SK-N-SH (cell line): ENCODE data around the gene KBTBD13. TPM values are rescaled to one million over a fixed set of nuclear protein-coding genes. Genes with fewer than 3 reads are reported as not detected.

Experiments used
- CTCF ChIA-PET: fragments of 300-600, 350-600 bp; formaldehyde crosslinking; extraction: SDS; loops from one replicate; lab custom pipeline; 2021; lab: Yijun Ruan, JAX
- POLR2A ChIA-PET: fragments of 350-600 bp; sonication (Branson Sonifier 250); formaldehyde crosslinking; extraction: SDS; loops from one replicate; lab custom pipeline; 2020; ENCODE audit warnings: antibody characterized with exemption, inconsistent platforms; lab: Yijun Ruan, JAX
- DNase-seq: peaks from one replicate; pipeline ENCODE4 v3.0.0; 2012
- H2AFZ ChIP-seq: fragments of 200-600 bp; sonication (generic); 2 replicates; pipeline ENCODE4 v1.8.1; 2016; ENCODE audit warnings: antibody characterized with exemption, mild to moderate bottlenecking, low read depth
- H3F3A ChIP-seq: fragments of 200-600 bp; sonication (generic); replicated peaks from 2 replicates; pipeline ENCODE3; 2016; ENCODE audit warnings: antibody characterized with exemption, mild to moderate bottlenecking; ENCODE audit not compliant: insufficient read depth
- H3K27ac ChIP-seq, 2 experiments: fragments of 200-500 bp in 1 of 2; fragments of 200-600 bp in 1 of 2; sonication (Bioruptor generic) in 1 of 2; sonication (generic), shearing (Covaris generic) in 1 of 2; 2 replicates each; pipeline versions ENCODE4 v1.5.1 to v1.6.1; 2014 to 2016; ENCODE audit warnings: low read depth in 2 of 2, inconsistent platforms in 1 of 2, low read length in 1 of 2, mild to moderate bottlenecking in 1 of 2, mixed read lengths in 1 of 2
- H3K27me3 ChIP-seq: fragments of 200-600 bp; sonication (generic), shearing (Covaris generic); 2 replicates; pipeline ENCODE4 v1.6.1; 2016; ENCODE audit warnings: mixed run types; ENCODE audit not compliant: insufficient read depth
- H3K36me3 ChIP-seq, 2 experiments: fragments of 200-500 bp in 1 of 2; fragments of 200-600 bp in 1 of 2; sonication (Bioruptor generic) in 1 of 2; sonication (generic) in 1 of 2; replicated peaks in 1 of 2; 2 replicates each; pipeline versions ENCODE3 to v1.5.1; 2014 to 2016; ENCODE audit warnings: low read length in 1 of 2, mild to moderate bottlenecking in 1 of 2; ENCODE audit not compliant: insufficient read depth in 2 of 2, control insufficient read depth in 1 of 2
- H3K4me1 ChIP-seq, 2 experiments: fragments of 200-500 bp in 1 of 2; fragments of 200-600 bp in 1 of 2; sonication (Bioruptor generic) in 1 of 2; sonication (generic), shearing (Covaris generic) in 1 of 2; 2 replicates each; pipeline versions ENCODE4 v1.5.1 to v1.6.1; 2014 to 2016; ENCODE audit warnings: low read depth in 1 of 2, low read length in 1 of 2, mixed run types in 1 of 2; ENCODE audit not compliant: insufficient read depth in 2 of 2, control insufficient read depth in 1 of 2
- H3K4me2 ChIP-seq: fragments of 200-600 bp; sonication (generic), shearing (Covaris generic); 2 replicates; pipeline ENCODE4 v1.6.1; 2017; ENCODE audit warnings: mixed run types
- H3K4me3 ChIP-seq, 2 experiments: fragments of 200-500 bp in 1 of 2; fragments of 200-600 bp in 1 of 2; sonication (Bioruptor generic) in 1 of 2; sonication (generic), shearing (Covaris generic) in 1 of 2; 2 replicates each; pipeline versions ENCODE4 v1.5.1 to v1.8.1; 2014 to 2016; ENCODE audit warnings: low read depth in 2 of 2, inconsistent platforms in 1 of 2, low read length in 1 of 2, mild to moderate bottlenecking in 1 of 2, mixed read lengths in 1 of 2, moderate library complexity in 1 of 2
- H3K79me2 ChIP-seq: fragments of 200-600 bp; sonication (generic); 2 replicates; pipeline ENCODE4 v1.8.1; 2017; ENCODE audit warnings: mild to moderate bottlenecking; ENCODE audit not compliant: insufficient read depth
- H3K9ac ChIP-seq: fragments of 200-600 bp; sonication (generic); 2 replicates; pipeline ENCODE4 v1.6.1; 2017; ENCODE audit warnings: mixed run types
- H3K9me2 ChIP-seq: fragments of 200-600 bp; sonication (generic); 2 replicates; pipeline ENCODE4 v1.6.1; 2017; ENCODE audit warnings: mixed run types
- H3K9me3 ChIP-seq: fragments of 200-600 bp; sonication (generic); 2 replicates; pipeline ENCODE4 v1.6.1; 2017; ENCODE audit warnings: mixed run types, mild to moderate bottlenecking, moderate library complexity
- H4K20me1 ChIP-seq: fragments of 200-600 bp; sonication (generic); 2 replicates; pipeline ENCODE4 v1.6.1; 2017; ENCODE audit warnings: mild to moderate bottlenecking, mixed run types; ENCODE audit not compliant: insufficient read depth
- CHD2 ChIP-seq: fragments of 150-350 bp; IDR thresholded peaks from 2 replicates; pipeline ENCODE4 v1.6.1; 2018; ENCODE audit warnings: low read length; ENCODE audit not compliant: partially characterized antibody
- CTCF ChIP-seq: fragments of 200-600 bp; sonication (generic); IDR thresholded peaks from 2 replicates; pipeline ENCODE4 v1.6.1; 2017; ENCODE audit warnings: antibody characterized with exemption, mild to moderate bottlenecking, moderate library complexity
- ELF1 ChIP-seq: IDR thresholded peaks from 2 replicates; pipeline ENCODE4 v1.4.0; 2012
- EP300 ChIP-seq, 2 experiments: IDR thresholded peaks; 2 replicates each; pipeline versions ENCODE4 v1.4.0 to v1.6.1; 2012; ENCODE audit warnings: borderline replicate concordance in 1 of 2, low read depth in 1 of 2, low read length in 1 of 2
- FOXJ3 ChIP-seq: sonication (generic); formaldehyde crosslinking; IDR thresholded peaks from 2 replicates; pipeline ENCODE4 v1.5.1; 2020; ENCODE audit warnings: mild to moderate bottlenecking, missing genetic modification reagents
- FOXM1 ChIP-seq: IDR thresholded peaks from 2 replicates; pipeline ENCODE4 v1.4.0; 2012; ENCODE audit warnings: low read depth, mild to moderate bottlenecking
- GABPA ChIP-seq: IDR thresholded peaks from 2 replicates; pipeline ENCODE4 v1.4.0; 2012; ENCODE audit warnings: low read depth, mild to moderate bottlenecking
- MAX ChIP-seq: IDR thresholded peaks from 2 replicates; pipeline ENCODE4 v1.4.0; 2012; ENCODE audit warnings: low read depth
- MEF2A ChIP-seq: IDR thresholded peaks from 2 replicates; pipeline ENCODE4 v1.4.0; 2012; ENCODE audit warnings: low read depth, borderline replicate concordance
- MXI1 ChIP-seq: IDR thresholded peaks from 2 replicates; pipeline ENCODE4 v1.6.1; 2012; ENCODE audit warnings: mild to moderate bottlenecking, low read depth, low read length, improper control_type of control experiment
- NFIC ChIP-seq: IDR thresholded peaks from 2 replicates; pipeline ENCODE4 v1.4.0; 2012; ENCODE audit warnings: borderline replicate concordance
- NRF1 ChIP-seq: IDR thresholded peaks from 2 replicates; pipeline ENCODE4 v1.6.1; 2012; ENCODE audit warnings: low read depth, mild to moderate bottlenecking, low read length
- PBX3 ChIP-seq: IDR thresholded peaks from 2 replicates; pipeline ENCODE4; 2012
- POLR2AphosphoS5 ChIP-seq: IDR thresholded peaks from 2 replicates; pipeline ENCODE4 v1.6.1; 2012; ENCODE audit warnings: low read depth, low read length
- RAD21 ChIP-seq: IDR thresholded peaks from 2 replicates; pipeline ENCODE4 v1.6.1; 2012; ENCODE audit warnings: mild to moderate bottlenecking, low read length
- REST ChIP-seq: IDR thresholded peaks from 2 replicates; pipeline ENCODE4 v1.6.1; 2012; ENCODE audit warnings: mild to moderate bottlenecking, low read depth, low read length, moderate library complexity
- SIN3A ChIP-seq: IDR thresholded peaks from 2 replicates; pipeline ENCODE4 v1.6.1; 2012; ENCODE audit warnings: low read depth, mild to moderate bottlenecking, low read length, moderate library complexity, borderline replicate concordance
- TEAD4 ChIP-seq: IDR thresholded peaks from 2 replicates; pipeline ENCODE4 v1.4.0; 2012; ENCODE audit warnings: mild to moderate bottlenecking, borderline replicate concordance; ENCODE audit not compliant: insufficient read depth
- YY1 ChIP-seq: IDR thresholded peaks from 2 replicates; pipeline ENCODE4 v1.4.0; 2012; ENCODE audit warnings: low read depth, mild to moderate bottlenecking
- WGBS: methylation state at CpG from one replicate; pipeline ENCODE4 v1.1.6; 2017; ENCODE audit warnings: low lambda C conversion rate; 5-methylcytosine and 5-hydroxymethylcytosine counted together
- polyA plus RNA-seq, 3 experiments: library from polyadenylated mRNA; depleted of rRNA; stranded (reverse); fragments of >200 nt; gene quantifications; 2 replicates each; pipeline ENCODE4 v1.2.3, GENCODE V29; 2012

Gene KBTBD13
- polyA plus RNA-seq, 1 of the 3 experiments (the other 2 are of a cell fraction): not detected

- WGBS: 63% methylated on average over 2 of the region's 5 CpGs
- Histone ChIP-seq H3K27me3 (peaks cover 9% of the 10 kb centered on the region; the same call in 1 of the 2 replicates), H3K4me1 (peaks cover 0 to 12% of the 10 kb centered on the region in 2 experiments; a peak in 1 of 4 replicates), H4K20me1 (no peaks in the 10 kb centered on the region), H3F3A (peaks cover 1% of the 10 kb centered on the region), H3K4me3 (no peak overlapping the region), H3K36me3 (no peaks in the 10 kb centered on the region), H3K9ac (no peak overlapping the region), H3K79me2 (no peaks in the 10 kb centered on the region), H2AFZ (no peak overlapping the region), H3K9me3 (no peaks in the 10 kb centered on the region), H3K4me2 (no peak overlapping the region), H3K27ac (no peak overlapping the region), H3K9me2 (no peaks in the 10 kb centered on the region)
- CTCF ChIA-PET: interaction anchor here (3.3 kb wide), 1 partner anchor 17 kb away, joined by 16 read pairs; no protein-coding TSS in a partner anchor
- POLR2A ChIA-PET: no interaction called here
- no peak for DNase-seq
- TF ChIP-seq TEAD4 (no peak), MXI1 (no peak), MEF2A (no peak), NFIC (no peak), PBX3 (no peak), CHD2 (no peak), POLR2AphosphoS5 (no peak), GABPA (no peak), FOXJ3 (CRISPR knock-in tag) (no peak), FOXM1 (no peak), CTCF (no peak), NRF1 (no peak), RAD21 (no peak), YY1 (no peak), REST (no peak), ELF1 (no peak), SIN3A (no peak), MAX (no peak), EP300 (IDR thresholded peaks at IDR 0.05; ENCODE audit: borderline replicate concordance in 1 of 2, low read depth in 1 of 2, low read length in 1 of 2) (no peak)
Observed at GRCh38 chr15:65071381-65071811, 5.2 kb upstream of the KBTBD13 start.
